ENCODE results near the gene PRKCA.
A peak's percentile ranks its signal among the peaks of the same experiment; 100 is the strongest.

Gene PRKCA

DNA sequence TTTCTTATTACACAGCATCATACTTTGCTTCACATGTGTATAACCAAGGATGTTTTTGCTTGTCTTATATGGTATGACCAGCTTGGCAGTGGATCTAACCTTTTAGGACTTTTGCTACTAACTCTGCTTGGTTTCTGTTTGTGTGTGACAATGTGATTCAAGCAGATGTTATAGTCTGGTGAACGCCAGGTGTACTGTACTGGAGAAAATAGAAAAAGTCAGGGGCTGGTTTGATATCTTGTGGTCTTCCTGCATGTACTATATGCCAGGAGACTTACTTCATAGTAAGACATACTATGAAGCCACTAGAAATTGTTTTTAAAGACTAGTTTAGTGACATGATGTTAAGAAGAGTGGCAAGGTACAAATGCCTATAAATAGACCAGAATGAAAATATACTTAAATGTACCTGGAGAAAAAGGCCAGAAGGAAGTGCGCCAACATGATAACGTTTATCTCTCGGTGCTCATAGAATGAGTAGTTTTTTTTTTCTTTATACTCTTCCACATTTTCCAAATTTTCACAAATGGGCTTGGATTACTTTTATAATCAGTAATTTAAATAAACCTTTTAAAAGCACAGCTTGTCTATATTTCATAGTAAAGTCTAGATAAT, 112.3 kb downstream of the PRKCA start:
- DNase-seq (ENCODE audit: low read depth) = no peak

DNA sequence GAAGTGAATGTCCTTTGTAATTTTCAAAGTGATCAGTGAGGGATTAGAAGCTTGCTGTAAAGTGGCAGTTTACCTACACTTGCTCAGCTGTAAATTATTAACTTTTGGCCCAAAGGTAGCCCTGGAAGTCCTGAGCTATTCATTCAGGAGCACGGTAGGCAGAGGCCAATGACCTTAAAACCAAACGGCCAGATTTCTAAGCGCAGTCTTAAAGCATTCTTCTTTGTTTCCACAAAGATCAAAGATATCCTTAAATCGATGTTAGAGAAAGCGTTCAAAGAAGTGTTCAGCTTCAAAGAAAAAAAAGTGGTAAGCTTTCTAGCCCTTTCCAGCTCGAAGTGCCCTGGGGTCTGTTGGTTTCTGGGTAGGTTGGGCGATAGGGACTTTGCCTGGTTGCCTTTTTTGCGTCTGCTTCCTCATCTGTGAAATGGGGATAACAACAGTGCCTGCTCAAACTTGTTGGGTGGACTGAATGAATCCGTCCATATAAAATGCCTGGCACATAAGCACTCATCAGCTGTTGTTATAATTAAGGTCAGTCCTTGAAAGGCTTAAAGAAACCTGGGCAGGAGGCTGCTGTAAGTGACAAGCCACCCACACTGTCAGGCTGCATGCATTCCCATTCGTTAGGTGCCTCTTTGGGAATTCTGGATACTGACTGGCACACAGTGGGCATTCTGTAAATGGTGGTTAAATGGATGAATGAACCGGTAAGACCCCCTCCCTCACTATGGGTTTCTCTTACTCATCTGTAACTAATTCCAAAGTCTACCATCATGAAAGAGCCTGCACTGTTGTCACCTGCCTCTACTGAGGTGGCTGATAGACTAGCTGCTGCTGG, 113.2 kb downstream of the PRKCA start:
- no peak for DNase-seq (ENCODE audit: low read depth)

DNA sequence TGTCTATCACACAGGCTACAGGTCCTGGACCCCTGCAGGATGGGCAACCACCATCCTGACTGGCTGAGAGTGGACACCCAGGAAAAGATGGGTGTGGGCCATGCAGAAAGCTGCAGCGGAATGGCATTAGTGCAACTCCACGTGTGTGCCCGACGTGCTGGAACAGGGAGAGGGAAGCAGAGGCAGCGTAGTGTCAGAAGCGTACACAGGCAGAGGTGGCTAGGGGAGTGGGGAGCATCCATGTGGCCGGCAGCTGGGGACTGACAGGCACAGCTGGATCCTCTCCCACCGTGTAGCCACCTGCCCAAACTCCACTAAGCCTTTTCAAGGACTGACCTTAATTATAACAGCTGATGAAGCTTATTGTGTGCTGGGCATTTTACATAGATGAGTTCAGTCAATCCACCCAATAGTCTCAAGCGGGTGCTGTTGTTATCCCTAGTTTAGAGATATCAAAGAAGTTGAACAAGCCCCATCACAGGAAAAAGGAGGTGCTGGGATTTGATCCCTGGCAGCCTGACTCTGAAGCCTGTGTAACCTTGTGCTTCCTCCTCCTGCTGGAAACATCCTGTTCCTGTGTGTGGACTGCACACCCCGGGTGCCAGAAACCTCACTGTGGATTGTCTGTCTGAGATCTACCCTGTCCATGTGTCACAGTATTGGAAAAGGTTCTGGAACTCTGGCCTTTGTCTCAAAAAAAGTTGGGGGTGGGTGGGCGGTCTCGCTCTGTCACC, 114.0 kb downstream of the PRKCA start:
- DNase-seq (ENCODE audit: low read depth) = no peak

DNA sequence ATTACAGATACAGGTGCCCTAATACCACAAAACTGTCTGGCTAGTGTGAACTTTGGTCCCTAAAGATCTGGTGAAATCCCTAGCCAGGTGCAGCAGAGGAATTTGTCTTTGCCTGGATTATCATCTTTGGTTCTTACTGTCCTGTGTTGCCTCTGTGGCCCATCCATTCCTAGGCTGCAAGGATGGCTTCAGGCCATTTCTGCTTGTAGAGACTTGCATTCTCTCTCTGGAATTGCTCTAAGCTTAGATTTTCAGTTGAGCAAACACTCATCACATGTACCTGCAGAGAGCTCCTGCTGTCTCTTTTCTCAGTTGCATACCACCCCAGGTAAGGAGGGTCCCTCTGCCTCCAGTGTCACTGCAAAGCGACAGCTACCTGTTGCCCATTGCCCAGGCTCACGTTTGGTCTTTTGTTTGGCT, 114.9 kb downstream of the PRKCA start:
- DNase-seq (ENCODE audit: low read depth) = no peak

- no peak for DNase-seq (ENCODE audit: low read depth)
Measured at GRCh38 chr17:66420961-66421371, 118.6 kb downstream of the PRKCA start.

DNA sequence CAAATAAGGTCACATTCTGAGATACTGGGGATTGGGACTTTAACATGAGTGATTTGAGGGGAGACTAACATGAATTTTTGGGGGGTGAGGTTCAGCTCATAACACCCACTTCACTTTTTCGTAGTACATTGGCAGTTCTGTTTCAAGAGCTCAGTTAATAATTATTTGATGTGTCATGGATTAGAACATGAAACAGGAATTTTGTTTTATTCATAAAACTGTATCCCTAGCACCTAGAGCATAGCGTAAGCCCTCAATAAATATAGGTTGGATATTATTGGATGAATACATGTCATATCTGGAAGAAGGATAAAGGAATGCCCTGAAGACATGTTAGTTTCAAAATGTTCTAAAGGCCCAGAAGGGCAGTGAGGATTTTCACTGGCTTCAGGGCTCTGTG, 119.8 kb downstream of the PRKCA start:
- DNase-seq (ENCODE audit: low read depth) = no peak

GRCh38 chr17:66423056-66423955, 120.9 kb downstream of the PRKCA start:
- no peak for DNase-seq (ENCODE audit: low read depth)

GRCh38 chr17:66425756-66426396, 123.5 kb downstream of the PRKCA start:
- DNase-seq (ENCODE audit: low read depth) = no peak

DNA sequence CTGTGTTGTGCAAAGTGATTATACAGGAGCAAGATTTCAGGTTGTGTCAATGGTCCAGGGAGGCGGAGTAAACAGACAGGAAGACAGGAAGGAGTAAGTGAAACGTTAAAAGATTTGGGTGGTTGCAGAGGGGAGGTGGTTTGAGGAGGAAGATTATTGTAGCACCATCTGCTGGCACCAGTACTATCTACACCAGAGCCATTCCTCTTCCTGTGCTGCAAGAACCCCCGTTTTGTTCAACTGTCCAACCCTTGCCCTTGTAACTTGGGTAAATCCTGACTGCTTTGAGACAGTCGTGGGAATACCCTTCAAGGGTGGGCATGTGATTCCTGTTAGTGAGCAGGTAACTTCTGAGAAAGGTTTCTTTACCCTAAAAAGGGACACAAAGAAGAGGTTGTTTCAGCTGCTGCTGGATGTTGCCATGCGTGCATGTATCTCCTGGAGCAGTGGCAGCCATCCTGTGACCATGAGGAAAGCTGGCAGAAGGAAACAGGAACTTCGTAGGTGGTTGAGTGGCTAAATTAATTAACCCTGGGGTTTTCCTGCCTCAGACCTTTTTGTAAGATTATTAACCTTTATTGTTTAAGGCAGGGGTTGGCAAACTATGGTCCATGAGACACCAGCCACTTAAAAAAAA, 124.1 kb downstream of the PRKCA start:
- DNase-seq (ENCODE audit: low read depth) = peak; percentile 17

GRCh38 chr17:66427134-66427533, 124.7 kb downstream of the PRKCA start:
- no peak for DNase-seq (ENCODE audit: low read depth)

DNA sequence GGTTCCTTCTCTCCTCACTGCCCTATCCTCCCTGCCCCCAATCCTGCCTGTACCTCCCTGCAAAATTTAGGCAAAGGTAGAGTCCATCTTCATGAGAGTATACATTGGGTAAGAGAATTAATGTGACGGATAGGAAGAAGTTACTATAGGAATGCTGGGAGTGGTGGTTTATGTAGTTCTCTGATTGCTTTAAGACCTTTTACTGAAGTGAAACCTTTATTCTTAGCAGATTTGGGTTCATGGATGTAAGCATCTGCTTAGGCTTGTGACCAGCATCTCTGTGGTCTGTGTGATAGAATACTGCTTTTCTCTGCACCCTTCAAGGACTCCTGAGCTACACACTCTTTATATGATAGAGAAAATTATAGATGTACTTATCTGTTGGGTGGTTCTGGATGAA, 127.3 kb downstream of the PRKCA start:
- no peak for DNase-seq (ENCODE audit: low read depth)

DNA sequence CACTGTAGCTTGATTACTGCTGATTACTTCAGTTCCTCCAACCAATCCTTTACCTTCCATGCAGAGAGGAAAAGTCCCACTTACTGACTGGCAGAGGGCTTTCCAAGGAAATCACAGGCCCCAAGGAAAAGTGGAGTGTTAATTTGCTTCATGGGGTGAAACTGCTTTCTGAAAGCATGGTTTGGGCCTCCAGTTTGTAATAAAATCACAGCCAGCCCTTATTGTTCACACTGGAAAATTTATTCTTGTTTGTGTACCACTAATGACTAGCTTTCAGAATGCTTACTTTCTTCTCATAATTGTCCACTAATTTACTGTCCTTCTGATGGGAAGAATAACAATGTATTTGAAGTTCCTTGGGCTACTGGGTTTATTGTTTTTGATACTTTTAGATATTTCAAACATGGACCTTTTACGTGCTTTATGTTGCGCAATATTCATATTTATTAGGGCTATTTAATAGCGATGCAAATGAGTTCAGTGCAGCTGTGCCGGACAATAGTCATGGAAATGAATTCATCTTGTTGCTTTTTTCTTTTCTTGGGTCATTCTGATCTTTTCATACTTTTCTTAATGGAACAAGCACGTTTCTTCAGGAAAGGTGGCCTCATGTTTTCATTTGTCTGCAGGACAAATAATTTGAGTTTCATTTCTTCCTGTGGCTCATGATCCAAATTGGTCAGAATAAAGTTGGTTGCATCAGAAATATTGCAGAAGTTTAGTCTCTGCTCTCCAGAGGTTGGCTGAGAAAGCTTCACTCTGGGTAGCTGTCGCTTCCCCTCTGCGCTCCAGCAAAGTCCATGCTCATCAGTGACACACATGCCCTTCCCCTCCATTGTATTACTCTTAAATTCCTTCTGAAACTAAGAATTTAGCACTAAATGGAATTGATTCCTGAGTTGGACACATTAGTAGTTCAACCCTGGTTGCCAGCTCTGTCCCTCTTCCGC, 128.7 kb downstream of the PRKCA start:
- no peak for DNase-seq (ENCODE audit: low read depth)

- DNase-seq (ENCODE audit: low read depth) = no peak
Measured at GRCh38 chr17:66431910-66432309, 129.5 kb downstream of the PRKCA start.

DNA sequence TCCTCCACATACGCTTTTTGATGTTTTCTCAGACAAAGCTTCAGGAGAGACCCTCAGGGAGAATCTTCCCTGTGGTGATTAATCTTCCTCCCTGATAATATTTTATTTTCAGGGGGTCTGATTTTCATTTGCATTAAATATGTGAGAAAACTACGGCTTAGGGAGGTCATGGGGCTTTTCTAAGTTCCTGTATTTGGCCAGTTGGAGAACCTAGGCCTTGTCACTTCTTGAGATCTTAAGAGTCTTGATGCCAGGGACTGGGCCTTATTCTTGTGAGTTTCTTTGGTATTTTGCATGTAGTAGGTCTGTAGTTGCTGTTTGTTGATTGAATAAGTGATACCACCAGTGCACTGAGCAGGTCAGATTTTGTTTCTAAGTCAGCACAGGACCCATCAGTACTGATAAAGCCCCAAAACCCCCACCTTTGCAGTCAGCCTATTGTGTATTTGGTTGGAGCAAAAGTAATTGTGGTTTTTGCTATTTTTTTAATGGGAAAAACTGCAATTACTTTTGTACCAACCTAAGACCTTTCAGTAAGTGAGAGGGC, 130.1 kb downstream of the PRKCA start:
- no peak for DNase-seq (ENCODE audit: low read depth)

DNA sequence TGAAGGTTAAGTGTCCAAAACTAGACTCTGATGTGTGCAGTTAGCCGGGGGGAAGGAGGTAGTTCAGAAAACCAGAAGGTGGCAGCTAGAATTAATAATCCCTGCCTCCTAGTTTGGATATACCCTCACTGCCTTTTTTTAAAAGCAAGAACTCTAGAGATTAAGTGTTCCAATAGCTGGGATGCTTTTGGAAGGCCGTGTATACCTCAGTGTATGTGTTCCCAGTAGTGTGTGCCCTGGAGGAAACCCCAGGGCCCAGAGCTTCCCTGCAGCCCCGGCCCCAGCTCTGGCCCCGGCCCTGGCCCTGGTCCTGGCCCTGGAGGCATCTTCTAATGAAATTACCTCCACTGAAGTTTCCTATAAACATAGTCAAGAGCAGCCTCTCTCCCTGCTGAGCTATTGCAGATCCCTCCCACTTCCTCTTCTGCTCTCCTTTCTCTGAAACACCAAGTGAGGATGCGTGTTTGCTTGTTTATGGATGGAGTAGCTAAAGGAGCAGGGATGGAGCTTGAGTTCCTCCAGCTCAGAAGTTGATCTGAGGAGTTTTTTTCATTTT, 130.7 kb downstream of the PRKCA start:
- no peak for DNase-seq (ENCODE audit: low read depth)

DNA sequence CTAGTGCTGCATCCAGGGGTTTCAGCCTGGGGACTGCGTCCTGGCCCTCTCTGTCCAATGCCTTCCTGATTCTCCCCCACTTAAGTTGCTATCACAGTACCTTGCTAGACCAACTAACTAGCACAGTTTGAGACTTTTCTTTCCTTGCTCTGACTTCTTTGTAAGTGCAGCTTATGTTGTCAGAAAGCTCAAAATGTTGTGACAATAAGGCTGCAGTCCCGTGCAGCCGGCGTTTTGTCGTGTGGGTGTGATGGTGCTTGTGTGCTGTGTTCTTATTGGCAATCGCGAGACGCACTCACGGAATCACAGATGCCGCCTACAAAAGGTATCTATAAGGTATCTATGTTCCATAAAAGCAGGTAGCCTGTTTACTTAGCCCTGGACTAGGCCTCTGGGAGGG, 132.8 kb downstream of the PRKCA start:
- DNase-seq (ENCODE audit: low read depth) = no peak

- DNase-seq (ENCODE audit: low read depth) = no peak
Measured at GRCh38 chr17:66436631-66437030, 134.2 kb downstream of the PRKCA start.

- DNase-seq (ENCODE audit: low read depth) = no peak
Measured at GRCh38 chr17:66437476-66438026, 135.1 kb downstream of the PRKCA start.

GRCh38 chr17:66438101-66438500, 135.7 kb downstream of the PRKCA start:
- DNase-seq (ENCODE audit: low read depth) = no peak
